ENCODE results near the gene NUDT22. TPM values are rescaled to one million over a fixed set of nuclear protein-coding genes. Genes with fewer than 3 reads are reported as not detected.

Gene NUDT22
- total RNA-seq, 1 donor, result 56.5 TPM

GRCh38 chr11:64202992-64203391 lies 23.1 kb upstream of the NUDT22 start:
- no peak overlapping the region for H3K4me3 ChIP-seq (ENCODE audit: insufficient read depth, low read length)
- no peak for TF ChIP-seq CTCF (IDR thresholded peaks at IDR 0.05; ENCODE audit: extremely low read depth, low read depth, low read length)
- no peak for DNase-seq (ENCODE audit: insufficient read length, low spot score, missing footprints)
- peaks cover 66% of the 10 kb centered on the region for H3K36me3 ChIP-seq (ENCODE audit: insufficient read depth, low read length)
- no peaks in the 10 kb centered on the region for H3K79me2 ChIP-seq (ENCODE audit: insufficient read depth, low read length)
- no peaks in the 10 kb centered on the region for H3K27me3 ChIP-seq (ENCODE audit: insufficient read depth, low read length)
- no peaks in the 10 kb centered on the region for H3K9me3 ChIP-seq (ENCODE audit: low read depth, low read length)
- no peak overlapping the region for H2AFZ ChIP-seq (ENCODE audit: low read length)
- peaks cover 3% of the 10 kb centered on the region for H4K20me1 ChIP-seq (ENCODE audit: insufficient read depth, low read length)
- peaks cover 9% of the 10 kb centered on the region for H3K4me1 ChIP-seq (ENCODE audit: insufficient read depth, low read length)
- no peak overlapping the region for H3K4me2 ChIP-seq (ENCODE audit: insufficient read depth, low read length)
- no peak overlapping the region for H3K27ac ChIP-seq (ENCODE audit: low read depth, low read length)

- H3K4me2 ChIP-seq (ENCODE audit: insufficient read depth, low read length), result no peak overlapping the region
- no peaks in the 10 kb centered on the region for H3K79me2 ChIP-seq (ENCODE audit: insufficient read depth, low read length)
- no peak overlapping the region for H2AFZ ChIP-seq (ENCODE audit: low read length)
- H4K20me1 ChIP-seq (ENCODE audit: insufficient read depth, low read length), result peaks cover 3% of the 10 kb centered on the region
- H3K36me3 ChIP-seq (ENCODE audit: insufficient read depth, low read length), result peaks cover 60% of the 10 kb centered on the region
- TF ChIP-seq CTCF (IDR thresholded peaks at IDR 0.05; ENCODE audit: extremely low read depth, low read depth, low read length), result no peak
- peaks cover 10% of the 10 kb centered on the region for H3K4me1 ChIP-seq (ENCODE audit: insufficient read depth, low read length)
- no peak overlapping the region for H3K4me3 ChIP-seq (ENCODE audit: insufficient read depth, low read length)
- no peak for DNase-seq (ENCODE audit: insufficient read length, low spot score, missing footprints)
- H3K9me3 ChIP-seq (ENCODE audit: low read depth, low read length), result no peaks in the 10 kb centered on the region
- H3K27ac ChIP-seq (ENCODE audit: low read depth, low read length), result no peak overlapping the region
- H3K27me3 ChIP-seq (ENCODE audit: insufficient read depth, low read length), result no peaks in the 10 kb centered on the region
Measured at GRCh38 chr11:64203421-64204079, 22.5 kb upstream of the NUDT22 start.

- no peak for TF ChIP-seq CTCF (IDR thresholded peaks at IDR 0.05; ENCODE audit: extremely low read depth, low read depth, low read length)
- Histone ChIP-seq H2AFZ (ENCODE audit: low read length) (no peak overlapping the region), H3K9me3 (ENCODE audit: low read depth, low read length) (no peaks in the 10 kb centered on the region), H4K20me1 (ENCODE audit: insufficient read depth, low read length) (peaks cover 3% of the 10 kb centered on the region), H3K4me2 (ENCODE audit: insufficient read depth, low read length) (no peak overlapping the region), H3K79me2 (ENCODE audit: insufficient read depth, low read length) (no peaks in the 10 kb centered on the region), H3K4me1 (ENCODE audit: insufficient read depth, low read length) (peaks cover 10% of the 10 kb centered on the region), H3K4me3 (ENCODE audit: insufficient read depth, low read length) (no peak overlapping the region), H3K27me3 (ENCODE audit: insufficient read depth, low read length) (no peaks in the 10 kb centered on the region), H3K36me3 (ENCODE audit: insufficient read depth, low read length) (peaks cover 55% of the 10 kb centered on the region), H3K27ac (ENCODE audit: low read depth, low read length) (no peak overlapping the region)
- DNase-seq (ENCODE audit: insufficient read length, low spot score, missing footprints), result peak; percentile 79
Measured at GRCh38 chr11:64204080-64204440, 22.0 kb upstream of the NUDT22 start.

GRCh38 chr11:64204464-64204989 lies 21.5 kb upstream of the NUDT22 start:
- no peak overlapping the region for H2AFZ ChIP-seq (ENCODE audit: low read length)
- H3K36me3 ChIP-seq (ENCODE audit: insufficient read depth, low read length), result peaks cover 55% of the 10 kb centered on the region
- no peaks in the 10 kb centered on the region for H3K27me3 ChIP-seq (ENCODE audit: insufficient read depth, low read length)
- no peaks in the 10 kb centered on the region for H3K9me3 ChIP-seq (ENCODE audit: low read depth, low read length)
- peaks cover 3% of the 10 kb centered on the region for H4K20me1 ChIP-seq (ENCODE audit: insufficient read depth, low read length)
- peak; percentile 99 for DNase-seq (ENCODE audit: insufficient read length, low spot score, missing footprints)
- no peaks in the 10 kb centered on the region for H3K79me2 ChIP-seq (ENCODE audit: insufficient read depth, low read length)
- no peak overlapping the region for H3K4me2 ChIP-seq (ENCODE audit: insufficient read depth, low read length)
- no peak overlapping the region for H3K4me3 ChIP-seq (ENCODE audit: insufficient read depth, low read length)
- peak; percentile 90 for TF ChIP-seq CTCF (IDR thresholded peaks at IDR 0.05; ENCODE audit: extremely low read depth, low read depth, low read length)
- H3K27ac ChIP-seq (ENCODE audit: low read depth, low read length), result no peak overlapping the region
- peaks cover 10% of the 10 kb centered on the region for H3K4me1 ChIP-seq (ENCODE audit: insufficient read depth, low read length)
